HepG2 (cell line): Measurements from ENCODE around the gene HYAL2. TPM values are rescaled to one million over a fixed set of nuclear protein-coding genes. Genes with fewer than 3 reads are reported as not detected.

Experiments used
- HMGA1 ChIP-seq: sonication (generic); formaldehyde crosslinking; conservative IDR thresholded peaks from 2 replicates; pipeline ENCODE4 v1.4.0; 2020; ENCODE audit warnings: missing genetic modification reagents
- HMGXB3 ChIP-seq: sonication (generic); formaldehyde crosslinking; IDR thresholded peaks from 2 replicates; pipeline ENCODE4 v1.4.0; 2020; ENCODE audit warnings: missing genetic modification reagents, borderline replicate concordance
- POLR2A ChIP-seq, 2 experiments: IDR thresholded peaks; 2 replicates each; pipeline ENCODE4 v1.6.1; 2011; ENCODE audit warnings: low read depth in 2 of 2, low read length in 2 of 2, mild to moderate bottlenecking in 1 of 2, moderate library complexity in 1 of 2; ENCODE audit not compliant: insufficient read depth in 1 of 2
- RBFOX2 ChIP-seq: fragments of 200-400 bp; formaldehyde crosslinking; IDR thresholded peaks from 2 replicates; pipeline ENCODE4 v1.6.1; 2017; ENCODE audit warnings: low read depth, mild to moderate bottlenecking, low read length
- SAP130 ChIP-seq: IDR thresholded peaks from 2 replicates; pipeline ENCODE4 v1.6.1; 2016; ENCODE audit warnings: low read depth
- SIN3A ChIP-seq: IDR thresholded peaks from 2 replicates; pipeline ENCODE4 v1.6.1; 2011; ENCODE audit warnings: low read depth, mild to moderate bottlenecking, control low read depth, low read length, borderline replicate concordance
- TBX2 ChIP-seq: sonication (generic); formaldehyde crosslinking; IDR thresholded peaks from 2 replicates; pipeline ENCODE4 v1.5.0; 2020; ENCODE audit warnings: missing genetic modification reagents, mild to moderate bottlenecking, borderline replicate concordance
- TFE3 ChIP-seq: IDR thresholded peaks from 2 replicates; pipeline ENCODE4 v1.6.1; 2016
- ZFP62 ChIP-seq: sonication (generic); formaldehyde crosslinking; IDR thresholded peaks from 2 replicates; pipeline ENCODE4 v1.4.0; 2020; ENCODE audit warnings: missing genetic modification reagents
- ZNF296 ChIP-seq: sonication (generic); formaldehyde crosslinking; conservative IDR thresholded peaks from 2 replicates; pipeline ENCODE4 v1.5.0; 2020; ENCODE audit warnings: mild to moderate bottlenecking, missing genetic modification reagents
- ZNF317 ChIP-seq: sonication (generic); formaldehyde crosslinking; IDR thresholded peaks from 2 replicates; pipeline ENCODE4 v1.5.0; 2020; ENCODE audit warnings: mild to moderate bottlenecking, missing genetic modification reagents
- ZNF614 ChIP-seq: IDR thresholded peaks from 2 replicates; pipeline ENCODE4 v1.6.1; 2018; ENCODE audit warnings: missing biosample characterization, missing genetic modification reagents, inconsistent platforms, borderline replicate concordance
- polyA plus RNA-seq, 8 experiments: library from polyadenylated mRNA; depleted of rRNA in 3 of 8; stranded (reverse) in 7 of 8; unstranded in 1 of 8; fragments of >200 nt; fragmentation: Illumina TruSeq in 4 of 8; extraction: Trizol in 4 of 8; gene quantifications; 2 replicates each; pipeline versions ENCODE4 v1.2.1 to v1.2.3, GENCODE V29; 2011 to 2016; ENCODE audit warnings: low read depth in 4 of 8, missing spikeins in 1 of 8, mixed read lengths in 1 of 8; ENCODE audit not compliant: insufficient read depth in 1 of 8
- total RNA-seq, 5 experiments: library from RNA; depleted of rRNA; stranded (reverse); fragments of >200 nt; fragmentation: Illumina TruSeq; extraction: Trizol; gene quantifications; 2 replicates each; pipeline ENCODE4 v1.2.3, GENCODE V29; 2016; ENCODE audit warnings: low read depth in 1 of 5
- TF ChIP-seq, protein P1 (sequence below): sonication (generic); formaldehyde crosslinking; IDR thresholded peaks from 2 replicates; pipeline ENCODE4 v1.8.1; 2023; ENCODE audit warnings: mild to moderate bottlenecking, missing genetic modification reagents
- TF ChIP-seq, protein P2 (sequence below): sonication (generic); formaldehyde crosslinking; IDR thresholded peaks from 2 replicates; pipeline ENCODE4 v1.4.0; 2020; ENCODE audit warnings: missing genetic modification reagents, mild to moderate bottlenecking, borderline replicate concordance
- TF ChIP-seq, protein P3 (sequence below): sonication (generic); formaldehyde crosslinking; IDR thresholded peaks from 2 replicates; pipeline ENCODE4 v1.9.0; 2022; ENCODE audit warnings: missing genetic modification reagents, mild to moderate bottlenecking, borderline replicate concordance
- TF ChIP-seq, protein P4 (sequence below): sonication (generic); formaldehyde crosslinking; IDR thresholded peaks from 2 replicates; pipeline ENCODE4 v1.5.0; 2020; ENCODE audit warnings: mild to moderate bottlenecking, missing genetic modification reagents

Gene HYAL2
- total and polyA plus RNA-seq, 2 of the 13 experiments (the other 11 are each of a cell fraction or from before 2014, with no cell fraction given) = 76.2 to 102 TPM

- TF ChIP-seq, protein P1, sequence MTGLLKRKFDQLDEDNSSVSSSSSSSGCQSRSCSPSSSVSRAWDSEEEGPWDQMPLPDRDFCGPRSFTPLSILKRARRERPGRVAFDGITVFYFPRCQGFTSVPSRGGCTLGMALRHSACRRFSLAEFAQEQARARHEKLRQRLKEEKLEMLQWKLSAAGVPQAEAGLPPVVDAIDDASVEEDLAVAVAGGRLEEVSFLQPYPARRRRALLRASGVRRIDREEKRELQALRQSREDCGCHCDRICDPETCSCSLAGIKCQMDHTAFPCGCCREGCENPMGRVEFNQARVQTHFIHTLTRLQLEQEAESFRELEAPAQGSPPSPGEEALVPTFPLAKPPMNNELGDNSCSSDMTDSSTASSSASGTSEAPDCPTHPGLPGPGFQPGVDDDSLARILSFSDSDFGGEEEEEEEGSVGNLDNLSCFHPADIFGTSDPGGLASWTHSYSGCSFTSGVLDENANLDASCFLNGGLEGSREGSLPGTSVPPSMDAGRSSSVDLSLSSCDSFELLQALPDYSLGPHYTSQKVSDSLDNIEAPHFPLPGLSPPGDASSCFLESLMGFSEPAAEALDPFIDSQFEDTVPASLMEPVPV (CRISPR knock-in tag) = no peak
- TF ChIP-seq, protein P2, sequence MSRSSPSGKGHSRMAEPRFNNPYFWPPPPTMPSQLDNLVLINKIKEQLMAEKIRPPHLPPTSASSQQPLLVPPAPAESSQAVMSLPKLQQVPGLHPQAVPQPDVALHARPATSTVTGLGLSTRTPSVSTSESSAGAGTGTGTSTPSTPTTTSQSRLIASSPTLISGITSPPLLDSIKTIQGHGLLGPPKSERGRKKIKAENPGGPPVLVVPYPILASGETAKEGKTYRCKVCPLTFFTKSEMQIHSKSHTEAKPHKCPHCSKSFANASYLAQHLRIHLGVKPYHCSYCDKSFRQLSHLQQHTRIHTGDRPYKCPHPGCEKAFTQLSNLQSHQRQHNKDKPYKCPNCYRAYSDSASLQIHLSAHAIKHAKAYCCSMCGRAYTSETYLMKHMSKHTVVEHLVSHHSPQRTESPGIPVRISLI (CRISPR knock-in tag) = no peak
- TF ChIP-seq ZNF614 (CRISPR knock-in tag) (no peak), ZFP62 (CRISPR knock-in tag) (no peak), ZNF317 (no peak), RBFOX2 (peak; percentile 93), SIN3A (peak; percentile 65; the same call in 1 of the 2 replicates), TBX2 (CRISPR knock-in tag) (peak; percentile 76; the same call in 1 of the 2 replicates), POLR2A (IDR thresholded peaks at IDR 0.05; ENCODE audit: insufficient read depth in 1 of 2, low read depth in 2 of 2, low read length in 2 of 2) (peak in 1 of 2 experiments; percentile 80; a peak in 2 of 4 replicates), HMGA1 (CRISPR knock-in tag) (no peak), HMGXB3 (CRISPR knock-in tag) (peak; percentile 82; the same call in 1 of the 2 replicates), ZNF296 (CRISPR knock-in tag) (no peak), SAP130 (peak; percentile 97), TFE3 (CRISPR knock-in tag) (no peak)
- TF ChIP-seq, protein P3, sequence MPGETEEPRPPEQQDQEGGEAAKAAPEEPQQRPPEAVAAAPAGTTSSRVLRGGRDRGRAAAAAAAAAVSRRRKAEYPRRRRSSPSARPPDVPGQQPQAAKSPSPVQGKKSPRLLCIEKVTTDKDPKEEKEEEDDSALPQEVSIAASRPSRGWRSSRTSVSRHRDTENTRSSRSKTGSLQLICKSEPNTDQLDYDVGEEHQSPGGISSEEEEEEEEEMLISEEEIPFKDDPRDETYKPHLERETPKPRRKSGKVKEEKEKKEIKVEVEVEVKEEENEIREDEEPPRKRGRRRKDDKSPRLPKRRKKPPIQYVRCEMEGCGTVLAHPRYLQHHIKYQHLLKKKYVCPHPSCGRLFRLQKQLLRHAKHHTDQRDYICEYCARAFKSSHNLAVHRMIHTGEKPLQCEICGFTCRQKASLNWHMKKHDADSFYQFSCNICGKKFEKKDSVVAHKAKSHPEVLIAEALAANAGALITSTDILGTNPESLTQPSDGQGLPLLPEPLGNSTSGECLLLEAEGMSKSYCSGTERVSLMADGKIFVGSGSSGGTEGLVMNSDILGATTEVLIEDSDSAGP = peak; percentile 88
- TF ChIP-seq, protein P4, sequence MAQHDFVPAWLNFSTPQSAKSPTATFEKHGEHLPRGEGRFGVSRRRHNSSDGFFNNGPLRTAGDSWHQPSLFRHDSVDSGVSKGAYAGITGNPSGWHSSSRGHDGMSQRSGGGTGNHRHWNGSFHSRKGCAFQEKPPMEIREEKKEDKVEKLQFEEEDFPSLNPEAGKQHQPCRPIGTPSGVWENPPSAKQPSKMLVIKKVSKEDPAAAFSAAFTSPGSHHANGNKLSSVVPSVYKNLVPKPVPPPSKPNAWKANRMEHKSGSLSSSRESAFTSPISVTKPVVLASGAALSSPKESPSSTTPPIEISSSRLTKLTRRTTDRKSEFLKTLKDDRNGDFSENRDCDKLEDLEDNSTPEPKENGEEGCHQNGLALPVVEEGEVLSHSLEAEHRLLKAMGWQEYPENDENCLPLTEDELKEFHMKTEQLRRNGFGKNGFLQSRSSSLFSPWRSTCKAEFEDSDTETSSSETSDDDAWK (CRISPR knock-in tag) = no peak
These were observed 5.6 kb upstream of the HYAL2 start, which contains the start of gene TUSC2 (continued) for GRCh38 chr3:50327943-50328691.
